Mucosa of descending colon (tissue), 3 donors: Measurements from ENCODE around the gene ME2. TPM values are rescaled to one million over a fixed set of nuclear protein-coding genes. Genes with fewer than 3 reads are reported as not detected.

ENCODE experiments used
- ATAC-seq: fragments of 200-7000 bp; cut with Tn5 transposase; one replicate; pipeline ENCODE4 v1.9.1; 2020; ENCODE audit warnings: mild to moderate bottlenecking, moderate library complexity
- DNase-seq, 3 donors: peaks; one replicate each; pipeline ENCODE4 v3.0.0-alpha.2; 2020
- H3K36me3 ChIP-seq: fragments of 200-600 bp; one replicate; pipeline ENCODE4 v1.8.0; 2021; ENCODE audit warnings: low read depth, mild to moderate bottlenecking
- H3K4me1 ChIP-seq: fragments of 200-600 bp; one replicate; pipeline ENCODE4 v1.8.0; 2021; ENCODE audit warnings: low read depth, mild to moderate bottlenecking
- H3K4me3 ChIP-seq: fragments of 200-600 bp; one replicate; pipeline ENCODE4 v1.8.0; 2021; ENCODE audit warnings: mild to moderate bottlenecking
- H3K9me3 ChIP-seq: fragments of 200-600 bp; one replicate; pipeline ENCODE4 v1.8.0; 2021; ENCODE audit warnings: mild to moderate bottlenecking
- intact Hi-C, 2 donors: fragments of 100-400 bp; cut with DNase I in 1 of 2; cut with micrococcal nuclease in 1 of 2; formaldehyde crosslinking; loops; one replicate each; pipeline versions ENCODE4 v1.11.0 to v1.11.1; 2022; cut with DNase I, micrococcal nuclease
- total RNA-seq, 3 donors: library from RNA; stranded (reverse); fragmentation: NEBNext Ultra II Directional in 2 of 3; extraction: Animal tissue kit (Norgen Biotek cat#: 25700) in 2 of 3; gene quantifications; one replicate each; pipeline versions ENCODE4 v1.2.1 to v1.2.4, GENCODE V29; 2021 to 2023
- TF ChIP-seq, protein P1 (sequence below): fragments of 200-600 bp; IDR thresholded peaks from one replicate; pipeline ENCODE4 v1.8.0; 2022; ENCODE audit warnings: antibody characterized with exemption, mild to moderate bottlenecking
- donor health status: DM: no; HTN: no; CAD: no; lungs with moderate emphysema.
- donor health status: DM: no; HTN: no; CAD: no.
- donor health status: DM: no; HTN: yes; CAD: no.

The ME2 gene
- total RNA-seq, 3 donors from 2014 or later = 64.2 to 85.2 (median 74.6) TPM

DNA sequence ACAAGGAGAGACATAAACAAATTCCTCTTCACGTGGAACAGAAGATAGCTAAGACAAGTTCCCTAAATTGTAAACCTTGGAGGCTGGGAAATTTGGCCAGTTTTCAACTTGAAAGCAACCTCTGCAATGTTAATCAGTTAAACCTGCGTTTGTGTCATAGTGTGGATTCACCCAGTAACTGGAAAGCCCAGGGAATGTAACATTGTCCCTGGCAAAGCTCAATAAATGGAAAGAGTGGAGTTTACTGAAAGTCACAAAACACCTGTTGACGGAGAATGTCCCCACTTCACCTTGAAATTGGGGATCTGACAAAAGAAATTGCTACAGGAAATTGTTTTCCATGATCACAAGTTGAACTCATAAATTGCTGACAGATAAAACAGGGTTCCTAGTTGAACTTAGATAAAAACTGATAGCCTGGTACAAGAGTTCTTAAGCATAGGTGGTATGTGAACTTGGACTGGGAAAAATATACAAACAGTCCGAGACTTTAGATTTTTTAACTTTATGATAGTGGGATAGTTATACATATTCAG, 15.0 kb upstream of the ME2 start:
- Histone ChIP-seq H3K4me1 (peaks cover 4% of the 10 kb centered on the region), H3K4me3 (no peak overlapping the region), H3K36me3 (no peaks in the 10 kb centered on the region), H3K9me3 (no peaks in the 10 kb centered on the region)
- DNase-seq (no peak), ATAC-seq (no peak)
- intact Hi-C loops = no loop called here
- TF ChIP-seq, protein P1, sequence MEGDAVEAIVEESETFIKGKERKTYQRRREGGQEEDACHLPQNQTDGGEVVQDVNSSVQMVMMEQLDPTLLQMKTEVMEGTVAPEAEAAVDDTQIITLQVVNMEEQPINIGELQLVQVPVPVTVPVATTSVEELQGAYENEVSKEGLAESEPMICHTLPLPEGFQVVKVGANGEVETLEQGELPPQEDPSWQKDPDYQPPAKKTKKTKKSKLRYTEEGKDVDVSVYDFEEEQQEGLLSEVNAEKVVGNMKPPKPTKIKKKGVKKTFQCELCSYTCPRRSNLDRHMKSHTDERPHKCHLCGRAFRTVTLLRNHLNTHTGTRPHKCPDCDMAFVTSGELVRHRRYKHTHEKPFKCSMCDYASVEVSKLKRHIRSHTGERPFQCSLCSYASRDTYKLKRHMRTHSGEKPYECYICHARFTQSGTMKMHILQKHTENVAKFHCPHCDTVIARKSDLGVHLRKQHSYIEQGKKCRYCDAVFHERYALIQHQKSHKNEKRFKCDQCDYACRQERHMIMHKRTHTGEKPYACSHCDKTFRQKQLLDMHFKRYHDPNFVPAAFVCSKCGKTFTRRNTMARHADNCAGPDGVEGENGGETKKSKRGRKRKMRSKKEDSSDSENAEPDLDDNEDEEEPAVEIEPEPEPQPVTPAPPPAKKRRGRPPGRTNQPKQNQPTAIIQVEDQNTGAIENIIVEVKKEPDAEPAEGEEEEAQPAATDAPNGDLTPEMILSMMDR = no peak

DNA sequence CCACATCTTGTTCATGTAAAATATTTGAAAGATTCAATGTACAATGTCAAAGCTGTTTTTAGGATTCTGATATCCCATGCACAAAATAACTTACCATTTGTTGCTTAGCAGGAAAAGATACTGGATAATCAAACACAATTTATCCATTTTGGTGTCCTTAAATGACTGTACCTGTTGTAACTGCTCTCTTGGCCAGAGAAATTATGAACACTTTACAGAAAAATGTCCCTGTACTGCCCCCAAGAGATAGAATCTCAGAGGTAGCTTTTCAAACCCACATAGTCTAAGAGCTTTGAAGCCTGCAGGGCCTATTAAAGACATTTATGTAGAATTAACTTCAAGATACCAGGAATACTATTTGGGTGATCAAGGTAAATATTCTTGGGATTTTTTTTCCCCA, 12.2 kb upstream of the ME2 start:
- intact Hi-C loops = no loop called here
- Histone ChIP-seq H3K4me1 (peaks cover 11% of the 10 kb centered on the region), H3K4me3 (no peak overlapping the region), H3K36me3 (no peaks in the 10 kb centered on the region), H3K9me3 (no peaks in the 10 kb centered on the region)
- TF ChIP-seq, protein P1 = no peak
- no peak for DNase-seq
- peak; percentile 39 for ATAC-seq

DNA sequence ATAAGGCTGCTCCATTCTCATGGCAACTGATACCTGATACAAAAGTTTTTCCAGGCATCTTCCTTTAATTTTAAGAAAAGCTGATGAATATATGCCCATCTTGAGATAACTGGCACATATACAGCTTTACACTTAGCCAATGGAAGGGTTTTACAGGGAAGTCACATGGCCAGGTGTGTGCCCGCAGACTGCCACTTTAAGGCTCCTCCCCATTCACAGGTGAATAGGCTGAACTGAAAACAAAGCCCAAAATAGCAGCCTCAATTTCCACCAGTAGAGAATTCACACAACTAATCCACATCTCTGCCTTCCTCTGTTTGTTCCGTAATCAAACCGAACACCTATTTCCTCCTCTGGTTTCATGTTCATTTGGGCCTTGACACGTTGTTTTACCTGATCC, 9.8 kb upstream of the ME2 start:
- Histone ChIP-seq H3K9me3 (no peaks in the 10 kb centered on the region), H3K36me3 (no peaks in the 10 kb centered on the region), H3K4me1 (peaks cover 11% of the 10 kb centered on the region), H3K4me3 (no peak overlapping the region)
- TF ChIP-seq, protein P1 = no peak
- peak; percentile 78 for ATAC-seq
- peak in 1 of 3 donors; percentile 36 for DNase-seq
- intact Hi-C loops = no loop called here

DNA sequence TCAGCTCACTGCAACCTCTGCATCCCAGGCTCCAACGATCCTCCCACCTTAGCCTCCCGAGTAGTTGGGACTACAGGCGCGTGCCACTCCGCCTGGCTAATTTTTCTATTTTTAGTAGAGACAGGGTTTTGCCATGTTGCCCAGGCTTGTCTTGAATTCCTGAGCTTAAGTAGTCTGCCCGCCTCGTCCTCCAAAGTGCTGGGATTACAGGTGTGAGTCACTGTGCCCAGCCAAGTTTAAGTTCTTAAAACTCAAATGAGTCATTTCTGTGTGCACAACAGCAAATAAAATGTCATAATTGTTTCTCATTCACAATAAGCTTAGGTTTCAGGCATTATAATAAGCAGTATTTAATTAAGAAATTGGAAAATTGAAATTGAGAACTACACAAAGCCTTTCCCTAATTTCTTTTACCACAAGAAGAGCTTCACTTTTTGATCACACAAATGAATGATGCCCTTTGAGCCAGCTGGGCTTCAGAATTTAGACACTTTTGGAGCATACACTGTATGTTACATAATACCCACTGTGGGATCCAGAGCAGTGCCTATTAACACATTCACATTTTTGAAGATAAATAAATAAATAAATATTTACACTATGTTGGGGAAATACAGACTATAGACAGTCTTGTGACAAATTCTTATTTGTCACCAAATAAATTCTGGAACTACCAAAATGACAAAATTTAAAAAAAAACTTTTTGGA, 8.6 kb upstream of the ME2 start:
- Histone ChIP-seq H3K36me3 (no peaks in the 10 kb centered on the region), H3K4me1 (peaks cover 11% of the 10 kb centered on the region), H3K4me3 (no peak overlapping the region), H3K9me3 (no peaks in the 10 kb centered on the region)
- DNase-seq = no peak
- TF ChIP-seq, protein P1 = no peak
- ATAC-seq = peak; percentile 83
- intact Hi-C loops = no loop called here

DNA sequence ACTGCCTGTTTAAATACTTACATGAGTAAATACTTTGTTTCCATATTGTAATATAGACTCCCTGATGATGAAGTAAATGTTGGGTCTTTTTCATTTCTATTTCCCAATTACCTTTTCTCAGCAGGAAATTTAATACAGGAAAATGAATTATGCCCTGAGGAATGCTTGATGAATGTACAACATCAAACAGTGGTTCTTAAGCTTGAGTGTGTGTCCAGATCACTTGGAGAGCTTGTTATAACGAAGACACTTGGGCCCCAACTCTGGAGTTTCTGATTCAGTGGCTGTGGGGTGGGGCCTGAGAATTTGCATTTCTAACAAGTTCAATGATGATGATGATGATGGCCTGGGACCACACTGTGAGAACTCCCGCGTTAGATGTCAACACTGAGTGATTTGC, 7.1 kb upstream of the ME2 start:
- Histone ChIP-seq H3K36me3 (no peaks in the 10 kb centered on the region), H3K4me1 (peaks cover 11% of the 10 kb centered on the region), H3K4me3 (no peak overlapping the region), H3K9me3 (no peaks in the 10 kb centered on the region)
- intact Hi-C loops = no loop called here
- TF ChIP-seq, protein P1 = no peak
- ATAC-seq (no peak), DNase-seq (no peak)
